ENCODE results near the gene ST3GAL3. TPM values are rescaled to one million over a fixed set of nuclear protein-coding genes. Genes with fewer than 3 reads are reported as not detected.

Gene ST3GAL3
- total and polyA plus RNA-seq, 2 of the 13 experiments (the other 11 are each of a cell fraction or from before 2014, with no cell fraction given): 5.1 to 8.1 TPM

DNA sequence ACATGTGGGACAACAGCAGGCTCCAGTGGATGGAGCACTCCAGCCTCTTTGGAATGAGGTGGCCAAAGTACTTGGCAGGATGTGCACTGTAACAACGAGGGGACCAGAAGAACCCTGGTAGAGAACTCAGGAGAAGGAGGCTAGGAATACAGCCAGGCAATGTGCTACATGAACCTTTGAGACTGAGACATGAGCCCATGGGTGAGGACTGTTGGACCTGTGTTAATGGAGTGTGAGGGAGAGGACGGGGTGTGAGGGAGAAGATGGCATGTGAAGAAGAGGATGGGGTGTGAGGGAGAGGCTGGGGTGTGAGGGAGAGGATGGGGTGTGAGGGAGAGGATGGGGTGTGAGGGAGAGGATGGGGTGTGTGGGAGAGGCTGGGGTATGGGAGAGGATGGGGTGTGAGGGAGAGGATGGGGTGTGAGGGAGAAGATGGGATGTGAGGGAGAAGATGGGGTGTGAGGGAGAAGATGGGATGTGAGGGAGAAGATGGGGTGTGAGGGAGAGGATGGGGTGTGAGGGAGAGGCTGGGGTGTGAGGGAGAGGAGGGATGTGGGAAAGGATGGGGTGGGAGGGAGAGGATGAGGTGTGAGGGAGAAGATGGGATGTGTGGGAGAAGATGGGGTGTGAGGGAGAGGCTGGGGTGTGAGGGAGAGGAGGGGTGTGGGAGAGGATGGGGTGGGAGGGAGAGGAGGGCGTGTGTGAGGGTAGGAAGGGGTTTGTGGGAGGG is 164.0 kb downstream of the ST3GAL3 start:
- H3K79me2 ChIP-seq (ENCODE audit: insufficient read depth, low read length): no peaks in the 10 kb centered on the region
- intact Hi-C loops (cut with micrococcal nuclease; ENCODE audit: unreplicated experiment) (no loop called here), in situ Hi-C loops (cut with HindIII; ENCODE audit: extremely low pct_ligation_motif_present, low pct_unique_long_range_greater_than_20kb) (no loop called here)
- no peaks in the 10 kb centered on the region for H4K20me1 ChIP-seq (ENCODE audit: insufficient read depth, low read length)
- FAIRE-seq (no peak), ATAC-seq (no peak), DNase-seq (ENCODE audit: low spot score) (no peak)
- TF ChIP-seq YEATS2 (CRISPR knock-in tag; IDR thresholded peaks at IDR 0.05; ENCODE audit: borderline replicate concordance) (no peak), PCBP2 (optimal IDR thresholded peaks at IDR 0.05; ENCODE audit: low read depth, low read length, poor library complexity, severe bottlenecking) (peak; percentile 34)
- H3K9ac ChIP-seq (ENCODE audit: insufficient read depth, low read depth, low read length): no peak overlapping the region
- BruUV-seq (replicated peaks): no TSS peak
- H3K9me3 ChIP-seq (ENCODE audit: low read length): no peaks in the 10 kb centered on the region
- no peak overlapping the region for H2AFZ ChIP-seq (ENCODE audit: low read length)
- H3K36me3 ChIP-seq (replicated peaks in 1 of 2; ENCODE audit: control insufficient read depth in 1 of 2, insufficient read depth in 2 of 2, low read length in 2 of 2): no peaks in the 10 kb centered on the region
- H3K27ac ChIP-seq (ENCODE audit: extremely low read length, insufficient read depth, low read length): no peak overlapping the region
- no peak overlapping the region for H3K4me3 ChIP-seq (replicated peaks in 1 of 3; ENCODE audit: insufficient read depth in 1 of 3, low read depth in 2 of 3, low read length in 3 of 3)
- H3K4me1 ChIP-seq (ENCODE audit: insufficient read depth, low read length): no peaks in the 10 kb centered on the region; the same call in 1 of the 2 replicates
- 82% methylated on average over 3 of the region's 3 CpGs for WGBS (ENCODE audit: low lambda C conversion rate)
- CTCF ChIA-PET (ENCODE audit: low intra/inter-chr PET ratio, low total read pairs): no interaction called here
- no peak overlapping the region for H3K4me2 ChIP-seq (ENCODE audit: low read depth, low read length)
- POLR2A ChIA-PET: no interaction called here
- H3K27me3 ChIP-seq (ENCODE audit: control insufficient read depth in 1 of 2, insufficient read depth in 2 of 2, low read length in 2 of 2): no peaks in the 10 kb centered on the region

DNA sequence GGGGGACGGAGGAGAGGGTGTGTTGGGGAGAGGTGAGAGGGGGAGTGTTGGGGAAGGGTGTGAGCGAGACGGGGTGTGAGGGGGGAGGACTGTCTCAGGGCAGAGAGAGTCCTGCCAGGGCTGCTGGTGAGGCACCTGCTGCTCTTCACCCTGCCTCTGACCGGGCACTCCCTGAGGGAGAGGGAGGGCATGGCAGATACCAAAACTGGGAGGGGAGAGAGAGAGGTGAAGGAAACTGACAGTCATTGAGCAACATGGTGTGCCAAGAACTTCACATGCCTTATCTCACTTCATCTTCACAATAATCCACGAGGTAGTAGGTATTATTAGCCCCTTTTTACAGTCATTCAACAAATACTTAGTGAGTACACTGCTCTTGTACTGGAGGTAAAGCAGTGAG is 164.9 kb downstream of the ST3GAL3 start:
- Histone ChIP-seq H3K79me2 (ENCODE audit: insufficient read depth, low read length) (no peaks in the 10 kb centered on the region), H3K9ac (ENCODE audit: insufficient read depth, low read depth, low read length) (no peak overlapping the region), H3K4me1 (ENCODE audit: insufficient read depth, low read length) (no peaks in the 10 kb centered on the region; the same call in 1 of the 2 replicates), H2AFZ (ENCODE audit: low read length) (no peak overlapping the region), H3K27me3 (ENCODE audit: control insufficient read depth in 1 of 2, insufficient read depth in 2 of 2, low read length in 2 of 2) (no peaks in the 10 kb centered on the region), H3K9me3 (ENCODE audit: low read length) (no peaks in the 10 kb centered on the region), H3K4me3 (replicated peaks in 1 of 3; ENCODE audit: insufficient read depth in 1 of 3, low read depth in 2 of 3, low read length in 3 of 3) (no peak overlapping the region), H3K27ac (ENCODE audit: extremely low read length, insufficient read depth, low read length) (no peak overlapping the region), H3K36me3 (replicated peaks in 1 of 2; ENCODE audit: control insufficient read depth in 1 of 2, insufficient read depth in 2 of 2, low read length in 2 of 2) (no peaks in the 10 kb centered on the region), H3K4me2 (ENCODE audit: low read depth, low read length) (no peak overlapping the region), H4K20me1 (ENCODE audit: insufficient read depth, low read length) (no peaks in the 10 kb centered on the region)
- no TSS peak for BruUV-seq (replicated peaks)
- FAIRE-seq (no peak), ATAC-seq (no peak), DNase-seq (ENCODE audit: low spot score) (no peak)
- ChIA-PET CTCF (ENCODE audit: low intra/inter-chr PET ratio, low total read pairs) (no interaction called here), POLR2A (no interaction called here)
- in situ Hi-C loops (cut with HindIII; ENCODE audit: extremely low pct_ligation_motif_present, low pct_unique_long_range_greater_than_20kb) (no loop called here), intact Hi-C loops (cut with micrococcal nuclease; ENCODE audit: unreplicated experiment) (no loop called here)
- TF ChIP-seq, protein P1, sequence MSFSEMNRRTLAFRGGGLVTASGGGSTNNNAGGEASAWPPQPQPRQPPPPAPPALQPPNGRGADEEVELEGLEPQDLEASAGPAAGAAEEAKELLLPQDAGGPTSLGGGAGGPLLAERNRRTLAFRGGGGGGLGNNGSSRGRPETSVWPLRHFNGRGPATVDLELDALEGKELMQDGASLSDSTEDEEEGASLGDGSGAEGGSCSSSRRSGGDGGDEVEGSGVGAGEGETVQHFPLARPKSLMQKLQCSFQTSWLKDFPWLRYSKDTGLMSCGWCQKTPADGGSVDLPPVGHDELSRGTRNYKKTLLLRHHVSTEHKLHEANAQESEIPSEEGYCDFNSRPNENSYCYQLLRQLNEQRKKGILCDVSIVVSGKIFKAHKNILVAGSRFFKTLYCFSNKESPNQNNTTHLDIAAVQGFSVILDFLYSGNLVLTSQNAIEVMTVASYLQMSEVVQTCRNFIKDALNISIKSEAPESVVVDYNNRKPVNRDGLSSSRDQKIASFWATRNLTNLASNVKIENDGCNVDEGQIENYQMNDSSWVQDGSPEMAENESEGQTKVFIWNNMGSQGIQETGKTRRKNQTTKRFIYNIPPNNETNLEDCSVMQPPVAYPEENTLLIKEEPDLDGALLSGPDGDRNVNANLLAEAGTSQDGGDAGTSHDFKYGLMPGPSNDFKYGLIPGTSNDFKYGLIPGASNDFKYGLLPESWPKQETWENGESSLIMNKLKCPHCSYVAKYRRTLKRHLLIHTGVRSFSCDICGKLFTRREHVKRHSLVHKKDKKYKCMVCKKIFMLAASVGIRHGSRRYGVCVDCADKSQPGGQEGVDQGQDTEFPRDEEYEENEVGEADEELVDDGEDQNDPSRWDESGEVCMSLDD (CRISPR knock-in tag; IDR thresholded peaks at IDR 0.05; ENCODE audit: borderline replicate concordance): no peak
- TF ChIP-seq ZNF124 (CRISPR knock-in tag; IDR thresholded peaks at IDR 0.05) (no peak), ZNF460 (CRISPR knock-in tag; IDR thresholded peaks at IDR 0.05; ENCODE audit: borderline replicate concordance) (no peak), CCDC6 (CRISPR knock-in tag; IDR thresholded peaks at IDR 0.05) (no peak), SP1 (IDR thresholded peaks at IDR 0.05) (no peak), SP1 (CRISPR knock-in tag; IDR thresholded peaks at IDR 0.05) (no peak)
- TF ChIP-seq, protein P2, sequence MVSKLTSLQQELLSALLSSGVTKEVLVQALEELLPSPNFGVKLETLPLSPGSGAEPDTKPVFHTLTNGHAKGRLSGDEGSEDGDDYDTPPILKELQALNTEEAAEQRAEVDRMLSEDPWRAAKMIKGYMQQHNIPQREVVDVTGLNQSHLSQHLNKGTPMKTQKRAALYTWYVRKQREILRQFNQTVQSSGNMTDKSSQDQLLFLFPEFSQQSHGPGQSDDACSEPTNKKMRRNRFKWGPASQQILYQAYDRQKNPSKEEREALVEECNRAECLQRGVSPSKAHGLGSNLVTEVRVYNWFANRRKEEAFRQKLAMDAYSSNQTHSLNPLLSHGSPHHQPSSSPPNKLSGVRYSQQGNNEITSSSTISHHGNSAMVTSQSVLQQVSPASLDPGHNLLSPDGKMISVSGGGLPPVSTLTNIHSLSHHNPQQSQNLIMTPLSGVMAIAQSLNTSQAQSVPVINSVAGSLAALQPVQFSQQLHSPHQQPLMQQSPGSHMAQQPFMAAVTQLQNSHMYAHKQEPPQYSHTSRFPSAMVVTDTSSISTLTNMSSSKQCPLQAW (CRISPR knock-in tag; IDR thresholded peaks at IDR 0.05): no peak
- TF ChIP-seq, protein P3, sequence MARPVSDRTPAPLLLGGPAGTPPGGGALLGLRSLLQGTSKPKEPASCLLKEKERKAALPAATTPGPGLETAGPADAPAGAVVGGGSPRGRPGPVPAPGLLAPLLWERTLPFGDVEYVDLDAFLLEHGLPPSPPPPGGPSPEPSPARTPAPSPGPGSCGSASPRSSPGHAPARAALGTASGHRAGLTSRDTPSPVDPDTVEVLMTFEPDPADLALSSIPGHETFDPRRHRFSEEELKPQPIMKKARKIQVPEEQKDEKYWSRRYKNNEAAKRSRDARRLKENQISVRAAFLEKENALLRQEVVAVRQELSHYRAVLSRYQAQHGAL (CRISPR knock-in tag; IDR thresholded peaks at IDR 0.05; ENCODE audit: not compliant biosample characterization): no peak
- WGBS (ENCODE audit: low lambda C conversion rate): 89% methylated on average over 5 of the region's 5 CpGs

Measured in HepG2 (cell line).